ENCODE measurements around the gene DDO. TPM values are rescaled to one million over a fixed set of nuclear protein-coding genes. Genes with fewer than 3 reads are reported as not detected.
A peak's percentile ranks its signal among the peaks of the same experiment; 100 is the strongest.

DDO gene
- total and polyA plus RNA-seq, 2 experiments from 2014 or later, result not detected

GRCh38 chr6:110355022-110355421 is 60.4 kb downstream of the DDO start:
- H3K79me2 ChIP-seq (ENCODE audit: insufficient read depth), result no peaks in the 10 kb centered on the region
- WGBS, 2 experiments (ENCODE audit: low coverage in 1 of 2, low lambda C conversion rate in 2 of 2, missing lambda C conversion rate in 2 of 2), result 84 to 87% methylated on average over 2 of the region's 2 CpGs
- H3K27me3 ChIP-seq (replicated peaks; ENCODE audit: insufficient read depth), result peaks cover 18% of the 10 kb centered on the region
- no peak overlapping the region for H3K9ac ChIP-seq
- DNase-seq, result no peak
- no peak overlapping the region for H3K27ac ChIP-seq
- H3K4me2 ChIP-seq (ENCODE audit: unreplicated experiment), result no peak overlapping the region
- no peaks in the 10 kb centered on the region for H3F3A ChIP-seq (ENCODE audit: insufficient read depth)
- no peak for TF ChIP-seq EZH2phosphoT487 (IDR thresholded peaks at IDR 0.05; ENCODE audit: insufficient read depth, low read depth)
- no peak for TF ChIP-seq EZH2 (IDR thresholded peaks at IDR 0.05; ENCODE audit: insufficient read depth, poor library complexity, severe bottlenecking)
- in situ Hi-C loops (cut with MboI), result no loop called here
- no peak overlapping the region for H2AFZ ChIP-seq
- H3K36me3 ChIP-seq (ENCODE audit: low read depth), result no peaks in the 10 kb centered on the region
- H3K9me3 ChIP-seq (ENCODE audit: low read depth), result no peaks in the 10 kb centered on the region
- no peak overlapping the region for H3K4me3 ChIP-seq
- peaks cover 3% of the 10 kb centered on the region; the same call in 1 of the 2 replicates for H3K4me1 ChIP-seq (ENCODE audit: insufficient read depth)
- no peaks in the 10 kb centered on the region for H3K9me2 ChIP-seq (ENCODE audit: insufficient read depth)
- no peaks in the 10 kb centered on the region for H4K20me1 ChIP-seq (ENCODE audit: insufficient read depth)

DNA sequence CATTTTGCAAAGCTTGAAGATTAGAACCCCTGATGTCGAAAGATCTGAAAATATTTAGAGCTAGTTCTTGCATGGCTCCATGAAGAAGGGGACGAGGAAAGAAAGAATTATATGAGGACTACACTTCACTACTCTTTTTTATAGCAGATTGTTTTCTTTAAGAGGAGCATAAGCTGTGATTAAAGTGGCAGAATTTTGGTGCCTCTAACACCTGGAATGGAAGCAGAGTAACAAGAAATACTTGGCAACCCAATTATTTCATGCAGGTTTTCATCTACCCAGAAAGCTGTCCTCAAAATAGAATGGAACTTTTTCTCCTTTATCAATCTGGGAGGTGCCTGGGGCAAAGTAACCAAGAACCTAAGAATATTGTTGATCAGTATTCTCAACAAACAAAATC is 61.2 kb downstream of the DDO start:
- no peaks in the 10 kb centered on the region for H3K9me2 ChIP-seq (ENCODE audit: insufficient read depth)
- H3K9ac ChIP-seq, result no peak overlapping the region
- no peak overlapping the region for H3K27ac ChIP-seq
- no peaks in the 10 kb centered on the region for H3K9me3 ChIP-seq (ENCODE audit: low read depth)
- no peaks in the 10 kb centered on the region for H3K36me3 ChIP-seq (ENCODE audit: low read depth)
- H3K27me3 ChIP-seq (replicated peaks; ENCODE audit: insufficient read depth), result peaks cover 9% of the 10 kb centered on the region
- H3K79me2 ChIP-seq (ENCODE audit: insufficient read depth), result no peaks in the 10 kb centered on the region
- H3K4me2 ChIP-seq (ENCODE audit: unreplicated experiment), result no peak overlapping the region
- peaks cover 3% of the 10 kb centered on the region; the same call in 1 of the 2 replicates for H3K4me1 ChIP-seq (ENCODE audit: insufficient read depth)
- no peaks in the 10 kb centered on the region for H4K20me1 ChIP-seq (ENCODE audit: insufficient read depth)
- H3K4me3 ChIP-seq, result no peak overlapping the region
- no peak overlapping the region for H2AFZ ChIP-seq
- TF ChIP-seq EZH2phosphoT487 (IDR thresholded peaks at IDR 0.05; ENCODE audit: insufficient read depth, low read depth) (no peak), EZH2 (IDR thresholded peaks at IDR 0.05; ENCODE audit: insufficient read depth, poor library complexity, severe bottlenecking) (no peak)
- in situ Hi-C loops (cut with MboI), result no loop called here
- WGBS, 2 experiments (ENCODE audit: low coverage in 1 of 2, low lambda C conversion rate in 2 of 2, missing lambda C conversion rate in 2 of 2), result 83 to 84% methylated on average over 2 of the region's 2 CpGs
- H3F3A ChIP-seq (ENCODE audit: insufficient read depth), result no peaks in the 10 kb centered on the region
- DNase-seq, result no peak

- in situ Hi-C loops (cut with MboI), result no loop called here
- WGBS, 2 experiments (ENCODE audit: low coverage in 1 of 2, low lambda C conversion rate in 2 of 2, missing lambda C conversion rate in 2 of 2), result 28 to 44% methylated on average over 4 of the region's 4 CpGs
- H3K9me2 ChIP-seq (ENCODE audit: insufficient read depth), result no peaks in the 10 kb centered on the region
- no peak overlapping the region for H3K9ac ChIP-seq
- H3K4me3 ChIP-seq, result no peak overlapping the region
- no peak overlapping the region for H3K27ac ChIP-seq
- no peaks in the 10 kb centered on the region for H3K36me3 ChIP-seq (ENCODE audit: low read depth)
- DNase-seq, result no peak
- H3K9me3 ChIP-seq (ENCODE audit: low read depth), result no peaks in the 10 kb centered on the region
- no peaks in the 10 kb centered on the region for H3K79me2 ChIP-seq (ENCODE audit: insufficient read depth)
- H4K20me1 ChIP-seq (ENCODE audit: insufficient read depth), result no peaks in the 10 kb centered on the region
- H3K4me2 ChIP-seq (ENCODE audit: unreplicated experiment), result no peak overlapping the region
- peaks cover 3% of the 10 kb centered on the region for H3K27me3 ChIP-seq (replicated peaks; ENCODE audit: insufficient read depth)
- peaks cover 3% of the 10 kb centered on the region; the same call in 1 of the 2 replicates for H3K4me1 ChIP-seq (ENCODE audit: insufficient read depth)
- H3F3A ChIP-seq (ENCODE audit: insufficient read depth), result no peaks in the 10 kb centered on the region
- TF ChIP-seq EZH2 (IDR thresholded peaks at IDR 0.05; ENCODE audit: insufficient read depth, poor library complexity, severe bottlenecking), result no peak
- TF ChIP-seq EZH2phosphoT487 (IDR thresholded peaks at IDR 0.05; ENCODE audit: insufficient read depth, low read depth), result no peak
- 0 out of 2 replicates have a peak overlapping the region, but pooled peaks have one; percentile 24 for H2AFZ ChIP-seq
Observed at GRCh38 chr6:110353457-110354001, 61.8 kb downstream of the DDO start.

DNA sequence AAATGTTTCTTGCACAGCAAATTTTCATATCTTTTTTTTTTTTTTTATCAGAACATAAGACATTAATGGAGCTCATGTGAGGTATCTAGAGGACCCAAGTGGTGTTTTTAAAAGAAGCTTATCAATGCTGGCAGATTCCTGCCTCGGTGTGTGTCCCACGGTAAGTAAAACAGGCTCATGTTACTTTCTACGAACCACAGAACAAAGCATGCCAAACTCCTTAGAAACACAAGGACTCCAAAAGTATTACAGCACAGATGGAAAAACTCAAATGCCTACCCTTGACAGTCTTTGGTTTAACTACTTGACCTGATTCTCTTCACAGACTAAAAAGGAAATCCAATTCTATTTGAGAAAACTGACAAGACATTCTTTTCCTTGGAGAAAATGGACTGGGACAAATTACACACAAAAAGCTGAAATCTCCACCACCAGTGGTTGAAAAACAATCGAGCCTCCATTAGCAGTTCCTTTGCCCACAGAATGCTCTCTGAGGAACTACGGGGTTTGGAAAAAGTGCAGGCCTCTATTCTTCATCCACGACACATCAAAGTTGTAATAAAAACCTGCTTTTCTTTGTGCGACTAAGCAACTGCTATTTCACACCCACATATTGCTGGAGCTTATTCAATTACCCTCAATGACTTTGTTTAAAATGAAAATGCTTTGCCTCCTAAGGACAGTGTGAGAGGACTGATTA is 62.7 kb downstream of the DDO start:
- H3K36me3 ChIP-seq (ENCODE audit: low read depth), result no peaks in the 10 kb centered on the region
- no peaks in the 10 kb centered on the region; the same call in 1 of the 2 replicates for H3K27me3 ChIP-seq (replicated peaks; ENCODE audit: insufficient read depth)
- WGBS, 2 experiments (ENCODE audit: low coverage in 1 of 2, low lambda C conversion rate in 2 of 2, missing lambda C conversion rate in 2 of 2), result 17 to 25% methylated on average over 7 of the region's 7 CpGs
- in situ Hi-C loops (cut with MboI), result no loop called here
- H3K79me2 ChIP-seq (ENCODE audit: insufficient read depth), result no peaks in the 10 kb centered on the region
- TF ChIP-seq EZH2 (IDR thresholded peaks at IDR 0.05; ENCODE audit: insufficient read depth, poor library complexity, severe bottlenecking) (no peak), EZH2phosphoT487 (IDR thresholded peaks at IDR 0.05; ENCODE audit: insufficient read depth, low read depth) (no peak)
- H3K4me1 ChIP-seq (ENCODE audit: insufficient read depth), result peaks cover 3% of the 10 kb centered on the region; the same call in 1 of the 2 replicates
- DNase-seq, result no peak
- H2AFZ ChIP-seq, result peak overlapping the region; percentile 24
- H3K4me3 ChIP-seq, result no peak overlapping the region
- H3K27ac ChIP-seq, result no peak overlapping the region
- no peaks in the 10 kb centered on the region for H3K9me2 ChIP-seq (ENCODE audit: insufficient read depth)
- no peak overlapping the region for H3K4me2 ChIP-seq (ENCODE audit: unreplicated experiment)
- H4K20me1 ChIP-seq (ENCODE audit: insufficient read depth), result no peaks in the 10 kb centered on the region
- no peaks in the 10 kb centered on the region for H3F3A ChIP-seq (ENCODE audit: insufficient read depth)
- no peaks in the 10 kb centered on the region for H3K9me3 ChIP-seq (ENCODE audit: low read depth)
- H3K9ac ChIP-seq, result no peak overlapping the region

Data from GM23248 (cell line).